ENCODE data around the gene GALM.
"Not testable (repeated sequence)": the region's sequence is repeated elsewhere in the genome, so short reads cannot be mapped to it uniquely, and the experiment has no call there.

The GALM gene

DNA sequence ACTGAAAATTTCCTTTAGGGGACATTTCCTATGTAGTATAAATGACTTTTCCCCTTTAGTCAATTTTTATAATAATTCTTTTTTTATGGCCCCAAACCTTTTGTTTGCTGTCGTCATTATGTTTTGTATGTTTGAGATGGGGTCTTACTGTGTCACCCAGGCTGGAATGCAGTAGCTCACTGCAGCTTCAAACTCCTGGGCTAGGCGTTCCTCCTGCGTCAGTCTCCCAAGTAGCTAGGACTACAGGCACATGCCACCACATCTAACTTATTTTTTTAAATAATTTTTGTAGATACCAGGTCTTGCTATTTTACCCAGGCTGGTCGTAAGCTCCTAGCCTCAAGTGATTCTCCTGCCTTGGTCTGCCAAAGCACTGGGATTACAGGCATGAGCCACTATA lies 30.8 kb upstream of the GALM start:
- Histone ChIP-seq H3K36me3 (ENCODE audit: control insufficient read depth, low read length) (no peaks in the 10 kb centered on the region), H3K27me3 (ENCODE audit: control insufficient read depth, low read length) (peaks cover 23% of the 10 kb centered on the region), H4K20me1 (ENCODE audit: control insufficient read depth, insufficient read depth, low read depth, low read length) (no peaks in the 10 kb centered on the region), H3K79me2 (ENCODE audit: control insufficient read depth, low read length) (no peaks in the 10 kb centered on the region), H3K4me2 (ENCODE audit: low read length) (peak overlapping the region; percentile 33; the same call in 1 of the 2 replicates), H3K27ac (ENCODE audit: low read depth, low read length) (no peak overlapping the region), H3K9me2 (replicated peaks; ENCODE audit: control insufficient read depth, low read length) (no peaks in the 10 kb centered on the region), H3K9me3 (ENCODE audit: control insufficient read depth, insufficient read depth, low read length) (no peaks in the 10 kb centered on the region), H3K4me3 (ENCODE audit: low read length) (no peak overlapping the region), H3K4me1 (ENCODE audit: control insufficient read depth, low read length) (peaks cover 20% of the 10 kb centered on the region), H3F3A (ENCODE audit: control insufficient read depth, insufficient read depth) (no peaks in the 10 kb centered on the region)
- TF ChIP-seq, protein P1, sequence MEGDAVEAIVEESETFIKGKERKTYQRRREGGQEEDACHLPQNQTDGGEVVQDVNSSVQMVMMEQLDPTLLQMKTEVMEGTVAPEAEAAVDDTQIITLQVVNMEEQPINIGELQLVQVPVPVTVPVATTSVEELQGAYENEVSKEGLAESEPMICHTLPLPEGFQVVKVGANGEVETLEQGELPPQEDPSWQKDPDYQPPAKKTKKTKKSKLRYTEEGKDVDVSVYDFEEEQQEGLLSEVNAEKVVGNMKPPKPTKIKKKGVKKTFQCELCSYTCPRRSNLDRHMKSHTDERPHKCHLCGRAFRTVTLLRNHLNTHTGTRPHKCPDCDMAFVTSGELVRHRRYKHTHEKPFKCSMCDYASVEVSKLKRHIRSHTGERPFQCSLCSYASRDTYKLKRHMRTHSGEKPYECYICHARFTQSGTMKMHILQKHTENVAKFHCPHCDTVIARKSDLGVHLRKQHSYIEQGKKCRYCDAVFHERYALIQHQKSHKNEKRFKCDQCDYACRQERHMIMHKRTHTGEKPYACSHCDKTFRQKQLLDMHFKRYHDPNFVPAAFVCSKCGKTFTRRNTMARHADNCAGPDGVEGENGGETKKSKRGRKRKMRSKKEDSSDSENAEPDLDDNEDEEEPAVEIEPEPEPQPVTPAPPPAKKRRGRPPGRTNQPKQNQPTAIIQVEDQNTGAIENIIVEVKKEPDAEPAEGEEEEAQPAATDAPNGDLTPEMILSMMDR (IDR thresholded peaks at IDR 0.05; ENCODE audit: low read depth, low read length, poor library complexity, severe bottlenecking), result no peak
- no peak for TF ChIP-seq EZH2phosphoT487 (IDR thresholded peaks at IDR 0.05; ENCODE audit: borderline replicate concordance, low read length)

DNA sequence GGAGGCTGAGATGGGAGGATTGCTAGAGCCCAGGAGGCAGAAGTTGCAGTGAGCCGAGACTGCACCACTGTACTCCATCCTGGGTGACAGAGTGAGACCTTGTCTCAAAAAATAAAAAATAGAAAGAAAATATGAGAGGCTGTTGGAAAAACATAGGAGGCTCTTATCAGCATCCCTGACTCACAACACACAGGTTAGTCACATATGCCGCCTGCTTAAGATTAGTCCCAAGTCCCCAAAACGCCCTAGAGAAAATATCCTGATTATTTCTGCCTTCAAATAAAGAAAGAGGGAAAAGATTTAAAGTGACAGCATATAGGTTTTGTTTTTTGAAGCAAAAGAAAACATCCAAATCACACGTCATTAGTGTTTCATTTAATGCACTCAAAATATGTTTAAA lies 29.8 kb upstream of the GALM start:
- H3K27ac ChIP-seq (ENCODE audit: low read depth, low read length), result no peak overlapping the region
- H3F3A ChIP-seq (ENCODE audit: control insufficient read depth, insufficient read depth), result no peaks in the 10 kb centered on the region
- H3K4me1 ChIP-seq (ENCODE audit: control insufficient read depth, low read length), result peaks cover 20% of the 10 kb centered on the region
- H3K79me2 ChIP-seq (ENCODE audit: control insufficient read depth, low read length), result no peaks in the 10 kb centered on the region
- H3K27me3 ChIP-seq (ENCODE audit: control insufficient read depth, low read length), result peaks cover 18% of the 10 kb centered on the region
- H4K20me1 ChIP-seq (ENCODE audit: control insufficient read depth, insufficient read depth, low read depth, low read length), result no peaks in the 10 kb centered on the region
- no peaks in the 10 kb centered on the region for H3K36me3 ChIP-seq (ENCODE audit: control insufficient read depth, low read length)
- no peak overlapping the region for H3K4me3 ChIP-seq (ENCODE audit: low read length)
- no peaks in the 10 kb centered on the region for H3K9me2 ChIP-seq (replicated peaks; ENCODE audit: control insufficient read depth, low read length)
- TF ChIP-seq EZH2phosphoT487 (IDR thresholded peaks at IDR 0.05; ENCODE audit: borderline replicate concordance, low read length), result no peak
- TF ChIP-seq, protein P1 (IDR thresholded peaks at IDR 0.05; ENCODE audit: low read depth, low read length, poor library complexity, severe bottlenecking), result no peak
- H3K9me3 ChIP-seq (ENCODE audit: control insufficient read depth, insufficient read depth, low read length), result no peaks in the 10 kb centered on the region
- H3K4me2 ChIP-seq (ENCODE audit: low read length), result no peak overlapping the region

DNA sequence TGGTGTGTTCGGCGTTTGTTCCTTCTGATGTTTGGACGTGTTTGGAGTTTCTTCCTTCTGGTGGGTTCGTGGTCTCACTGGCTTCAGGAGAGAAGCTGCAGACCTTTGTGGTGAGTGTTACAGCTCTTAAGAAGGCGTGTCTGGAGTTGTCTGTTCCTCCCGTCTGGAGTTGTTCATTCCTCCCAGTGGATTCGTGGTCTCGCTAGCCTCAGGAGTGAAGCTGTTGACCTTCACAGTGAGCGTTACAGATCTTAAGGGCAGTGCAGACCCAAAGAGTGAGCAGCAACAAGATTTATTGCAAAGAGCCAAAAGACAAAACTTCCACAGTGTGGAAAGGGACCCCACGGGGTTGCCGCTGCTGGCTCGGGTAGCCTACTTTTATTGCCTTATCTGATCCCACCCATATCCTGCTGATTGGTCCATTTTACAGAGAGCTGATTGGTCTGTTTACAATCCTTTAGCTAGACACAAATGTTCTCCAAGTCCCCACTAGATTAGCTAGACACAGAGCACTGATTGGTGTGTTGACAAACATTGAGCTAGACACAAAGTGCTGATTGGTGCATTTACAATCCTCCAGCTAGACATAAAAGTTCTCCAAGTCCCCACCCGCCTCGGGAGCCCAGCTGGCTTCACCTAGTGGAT lies 23.4 kb upstream of the GALM start:
- not testable (repeated sequence) for H3K4me1 ChIP-seq (ENCODE audit: control insufficient read depth, low read length); H3K4me2 ChIP-seq (ENCODE audit: low read length); H3K36me3 ChIP-seq (ENCODE audit: control insufficient read depth, low read length); H3K27ac ChIP-seq (ENCODE audit: low read depth, low read length); H3K9me3 ChIP-seq (ENCODE audit: control insufficient read depth, insufficient read depth, low read length); H3K4me3 ChIP-seq (ENCODE audit: low read length); H4K20me1 ChIP-seq (ENCODE audit: control insufficient read depth, insufficient read depth, low read depth, low read length); H3K79me2 ChIP-seq (ENCODE audit: control insufficient read depth, low read length); H3K9me2 ChIP-seq (replicated peaks; ENCODE audit: control insufficient read depth, low read length); H3F3A ChIP-seq (ENCODE audit: control insufficient read depth, insufficient read depth)
- peaks cover 17% of the 10 kb centered on the region for H3K27me3 ChIP-seq (ENCODE audit: control insufficient read depth, low read length)

DNA sequence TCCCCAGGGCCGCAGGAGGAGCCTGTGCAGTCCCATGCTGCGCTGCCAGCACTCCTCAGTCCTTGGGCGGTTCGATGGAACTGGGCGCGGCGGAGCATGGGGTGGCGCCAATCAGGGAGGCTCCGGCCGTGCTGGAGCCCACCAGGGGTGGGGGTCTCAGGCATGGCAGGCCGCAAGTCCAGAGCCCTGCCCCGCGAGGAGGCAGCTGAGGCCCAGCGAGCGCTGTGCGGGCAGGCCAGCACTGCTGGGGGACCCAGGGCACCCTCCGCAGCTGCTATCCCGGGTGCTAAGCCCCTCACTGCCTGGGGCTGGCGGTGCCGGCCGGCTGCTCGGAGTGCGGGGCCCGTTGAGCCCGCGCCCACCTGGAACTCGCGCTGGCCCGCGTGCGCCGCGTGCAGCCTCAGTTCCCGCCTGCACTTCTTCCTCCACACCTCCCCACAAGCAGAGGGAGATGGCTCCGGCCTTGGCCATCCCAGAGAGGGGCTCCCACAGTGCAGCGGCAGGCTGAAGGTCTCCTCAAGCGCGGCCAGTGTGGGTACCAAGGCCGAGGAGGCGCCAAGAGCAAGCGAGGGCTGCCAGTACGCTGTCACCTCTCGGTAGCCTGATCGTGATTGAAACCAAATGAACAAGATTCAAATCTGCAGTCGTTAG lies 22.8 kb upstream of the GALM start:
- H3K36me3 ChIP-seq (ENCODE audit: control insufficient read depth, low read length), result no peaks in the 10 kb centered on the region
- H3F3A ChIP-seq (ENCODE audit: control insufficient read depth, insufficient read depth), result no peaks in the 10 kb centered on the region
- no peaks in the 10 kb centered on the region for H4K20me1 ChIP-seq (ENCODE audit: control insufficient read depth, insufficient read depth, low read depth, low read length)
- no peak for TF ChIP-seq EZH2phosphoT487 (IDR thresholded peaks at IDR 0.05; ENCODE audit: borderline replicate concordance, low read length)
- TF ChIP-seq, protein P1 (IDR thresholded peaks at IDR 0.05; ENCODE audit: low read depth, low read length, poor library complexity, severe bottlenecking), result no peak
- no peak overlapping the region for H3K27ac ChIP-seq (ENCODE audit: low read depth, low read length)
- no peak overlapping the region for H3K4me2 ChIP-seq (ENCODE audit: low read length)
- no peak overlapping the region for H3K4me3 ChIP-seq (ENCODE audit: low read length)
- H3K4me1 ChIP-seq (ENCODE audit: control insufficient read depth, low read length), result peaks cover 3% of the 10 kb centered on the region; the same call in 1 of the 2 replicates
- no peaks in the 10 kb centered on the region for H3K9me3 ChIP-seq (ENCODE audit: control insufficient read depth, insufficient read depth, low read length)
- no peaks in the 10 kb centered on the region for H3K9me2 ChIP-seq (replicated peaks; ENCODE audit: control insufficient read depth, low read length)
- peaks cover 17% of the 10 kb centered on the region for H3K27me3 ChIP-seq (ENCODE audit: control insufficient read depth, low read length)
- H3K79me2 ChIP-seq (ENCODE audit: control insufficient read depth, low read length), result no peaks in the 10 kb centered on the region

DNA sequence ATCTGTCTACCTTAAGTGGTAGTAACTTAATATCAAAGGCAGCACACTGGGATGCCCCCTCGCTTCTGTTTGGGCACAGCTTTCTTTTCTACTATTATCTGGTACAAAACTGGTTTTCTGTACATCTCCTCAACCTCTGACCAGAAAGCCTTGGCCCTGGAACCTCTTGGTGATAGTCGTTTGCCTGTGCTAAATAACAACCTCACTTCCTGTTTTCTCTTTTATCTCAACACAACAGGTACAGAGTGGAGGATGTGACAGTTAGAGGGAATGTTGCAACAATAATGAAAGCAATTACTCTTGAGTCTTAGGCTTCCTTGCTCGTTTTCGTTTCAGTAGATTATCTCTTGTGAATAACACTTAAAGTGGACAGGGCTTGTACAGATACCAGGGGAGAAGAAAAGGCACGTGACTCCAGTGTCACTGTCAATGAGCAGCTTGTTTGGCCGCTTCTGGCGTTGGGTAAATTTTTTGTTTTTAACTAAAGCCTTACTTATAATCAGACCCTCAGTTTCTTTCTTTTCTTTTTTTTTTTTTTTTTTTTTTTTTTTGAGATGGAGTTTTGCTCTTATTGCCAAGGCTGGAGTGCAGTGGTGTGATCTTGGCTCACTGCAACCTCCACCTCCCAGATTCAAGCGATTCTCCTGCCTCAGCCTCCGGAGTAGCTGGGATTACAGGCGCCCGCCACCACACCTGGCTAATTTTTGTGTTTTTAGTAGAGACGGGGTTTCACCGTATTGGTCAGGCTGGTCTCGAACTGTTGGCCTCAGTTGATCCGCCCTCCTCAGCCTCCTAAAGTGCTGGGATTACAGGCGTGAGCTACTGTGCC lies 22.0 kb upstream of the GALM start:
- H3K4me1 ChIP-seq (ENCODE audit: control insufficient read depth, low read length); H3K9me2 ChIP-seq (replicated peaks; ENCODE audit: control insufficient read depth, low read length); H3K4me3 ChIP-seq (ENCODE audit: low read length); H3K9me3 ChIP-seq (ENCODE audit: control insufficient read depth, insufficient read depth, low read length); H3K4me2 ChIP-seq (ENCODE audit: low read length); H4K20me1 ChIP-seq (ENCODE audit: control insufficient read depth, insufficient read depth, low read depth, low read length); H3F3A ChIP-seq (ENCODE audit: control insufficient read depth, insufficient read depth); H3K79me2 ChIP-seq (ENCODE audit: control insufficient read depth, low read length); H3K36me3 ChIP-seq (ENCODE audit: control insufficient read depth, low read length); H3K27ac ChIP-seq (ENCODE audit: low read depth, low read length): not testable (repeated sequence)
- H3K27me3 ChIP-seq (ENCODE audit: control insufficient read depth, low read length), result peaks cover 14% of the 10 kb centered on the region
